Epithelial cell of prostate (primary cell): Measurements from ENCODE around the gene TMC1.

Experiments used
- DNase-seq: peaks from one replicate; pipeline ENCODE4 v3.0.0-alpha.2; 2011; ENCODE audit warnings: low read depth, low spot score
- H3K27ac ChIP-seq: fragments of 450-650 bp; 2 replicates; pipeline ENCODE4 v1.5.1; 2017; ENCODE audit warnings: mild to moderate bottlenecking

The TMC1 gene

GRCh38 chr9:72728031-72728770, 206.8 kb downstream of the TMC1 start:
- H3K27ac ChIP-seq: no peak overlapping the region
- DNase-seq: no peak

- no peak for DNase-seq
- H3K27ac ChIP-seq: no peak overlapping the region
Measured at GRCh38 chr9:72733895-72734294, 212.5 kb downstream of the TMC1 start.

GRCh38 chr9:72734631-72735030, 213.2 kb downstream of the TMC1 start:
- no peak overlapping the region for H3K27ac ChIP-seq
- DNase-seq: no peak

GRCh38 chr9:72743836-72744235, 222.4 kb downstream of the TMC1 start:
- DNase-seq: no peak
- no peak overlapping the region for H3K27ac ChIP-seq

- H3K27ac ChIP-seq: no peak overlapping the region
- DNase-seq: peak; percentile 14
Measured at GRCh38 chr9:72749276-72749675, 227.9 kb downstream of the TMC1 start.

GRCh38 chr9:72751541-72751940, 230.1 kb downstream of the TMC1 start:
- H3K27ac ChIP-seq: no peak overlapping the region
- DNase-seq: no peak

- no peak for DNase-seq
Measured at GRCh38 chr9:72753266-72753893, 232.0 kb downstream of the TMC1 start.

GRCh38 chr9:72755836-72756235, 234.4 kb downstream of the TMC1 start:
- DNase-seq: no peak
- H3K27ac ChIP-seq: no peak overlapping the region

More at GRCh38 chr9:72753266-72753893, 232.0 kb downstream of the TMC1 start:
- H3K27ac ChIP-seq: no peak overlapping the region

- no peak overlapping the region for H3K27ac ChIP-seq
- DNase-seq: no peak
Measured at GRCh38 chr9:72758944-72759343, 237.5 kb downstream of the TMC1 start.

- H3K27ac ChIP-seq: no peak overlapping the region
Measured at GRCh38 chr9:72763022-72763421, 241.6 kb downstream of the TMC1 start.

GRCh38 chr9:72769546-72769945, 248.1 kb downstream of the TMC1 start:
- no peak overlapping the region for H3K27ac ChIP-seq
- no peak for DNase-seq

More at GRCh38 chr9:72763022-72763421, 241.6 kb downstream of the TMC1 start:
- DNase-seq: no peak

- H3K27ac ChIP-seq: no peak overlapping the region
- DNase-seq: no peak
Measured at GRCh38 chr9:72772661-72773060, 251.3 kb downstream of the TMC1 start.

- DNase-seq: no peak
- no peak overlapping the region for H3K27ac ChIP-seq
Measured at GRCh38 chr9:72773570-72773969, 252.2 kb downstream of the TMC1 start.

- no peak overlapping the region for H3K27ac ChIP-seq
- DNase-seq: no peak
Measured at GRCh38 chr9:72775570-72775969, 254.2 kb downstream of the TMC1 start.

- no peak overlapping the region for H3K27ac ChIP-seq
- no peak for DNase-seq
Measured at GRCh38 chr9:72779614-72780013, 258.2 kb downstream of the TMC1 start.

- H3K27ac ChIP-seq: no peak overlapping the region
- no peak for DNase-seq
Measured at GRCh38 chr9:72786948-72787347, 265.5 kb downstream of the TMC1 start.

- no peak overlapping the region for H3K27ac ChIP-seq
- no peak for DNase-seq
Measured at GRCh38 chr9:72788966-72789735, 267.7 kb downstream of the TMC1 start.

GRCh38 chr9:72789885-72790284, 268.5 kb downstream of the TMC1 start:
- no peak overlapping the region for H3K27ac ChIP-seq
- no peak for DNase-seq

GRCh38 chr9:72790989-72791388, 269.6 kb downstream of the TMC1 start:
- H3K27ac ChIP-seq: no peak overlapping the region
- no peak for DNase-seq

GRCh38 chr9:72791436-72791835, 270.0 kb downstream of the TMC1 start:
- DNase-seq: no peak
- H3K27ac ChIP-seq: no peak overlapping the region

- no peak for DNase-seq
Measured at GRCh38 chr9:72794946-72795345, 273.5 kb downstream of the TMC1 start.

More at GRCh38 chr9:72794946-72795345, 273.5 kb downstream of the TMC1 start:
- no peak overlapping the region for H3K27ac ChIP-seq
